ENCODE measurements around the gene PREB. TPM values are rescaled to one million over a fixed set of nuclear protein-coding genes. Genes with fewer than 3 reads are reported as not detected.

The PREB gene
- total and polyA plus RNA-seq, 2 of the 13 experiments (the other 11 are each of a cell fraction or from before 2014, with no cell fraction given), result 112 to 192 TPM

DNA sequence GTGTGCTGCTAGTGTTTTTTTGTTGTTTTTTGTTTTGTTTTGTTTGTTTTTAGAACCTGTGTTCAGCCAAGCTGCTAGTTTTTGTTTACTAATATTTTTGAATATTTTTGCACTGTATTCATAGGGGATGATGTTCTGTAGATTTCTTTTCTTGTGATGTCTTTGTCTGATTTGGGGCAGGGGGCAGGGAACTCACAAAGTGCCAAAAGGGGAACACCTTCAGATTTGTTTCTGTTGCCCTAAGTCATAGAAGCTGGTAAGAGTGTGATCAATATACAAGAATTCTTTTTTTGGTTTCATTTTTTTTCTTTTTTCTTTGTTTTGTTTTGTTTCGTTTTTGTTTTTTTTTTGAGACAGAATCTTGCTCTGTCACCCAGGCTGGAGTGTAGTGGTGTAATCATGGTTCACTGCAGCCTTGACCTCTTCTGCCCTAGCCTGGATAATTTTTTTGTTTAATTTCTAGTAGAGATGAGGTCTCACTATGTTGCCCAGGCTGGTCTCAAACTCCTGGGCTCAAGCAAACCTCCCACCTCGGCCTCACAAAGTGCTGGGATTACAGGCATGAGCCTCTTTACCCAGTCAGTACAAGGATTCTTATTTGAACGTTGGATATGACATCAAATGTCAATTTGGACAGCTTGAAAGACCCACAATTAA is 45.0 kb upstream of the PREB start (continued):
- TF ChIP-seq, protein P1, sequence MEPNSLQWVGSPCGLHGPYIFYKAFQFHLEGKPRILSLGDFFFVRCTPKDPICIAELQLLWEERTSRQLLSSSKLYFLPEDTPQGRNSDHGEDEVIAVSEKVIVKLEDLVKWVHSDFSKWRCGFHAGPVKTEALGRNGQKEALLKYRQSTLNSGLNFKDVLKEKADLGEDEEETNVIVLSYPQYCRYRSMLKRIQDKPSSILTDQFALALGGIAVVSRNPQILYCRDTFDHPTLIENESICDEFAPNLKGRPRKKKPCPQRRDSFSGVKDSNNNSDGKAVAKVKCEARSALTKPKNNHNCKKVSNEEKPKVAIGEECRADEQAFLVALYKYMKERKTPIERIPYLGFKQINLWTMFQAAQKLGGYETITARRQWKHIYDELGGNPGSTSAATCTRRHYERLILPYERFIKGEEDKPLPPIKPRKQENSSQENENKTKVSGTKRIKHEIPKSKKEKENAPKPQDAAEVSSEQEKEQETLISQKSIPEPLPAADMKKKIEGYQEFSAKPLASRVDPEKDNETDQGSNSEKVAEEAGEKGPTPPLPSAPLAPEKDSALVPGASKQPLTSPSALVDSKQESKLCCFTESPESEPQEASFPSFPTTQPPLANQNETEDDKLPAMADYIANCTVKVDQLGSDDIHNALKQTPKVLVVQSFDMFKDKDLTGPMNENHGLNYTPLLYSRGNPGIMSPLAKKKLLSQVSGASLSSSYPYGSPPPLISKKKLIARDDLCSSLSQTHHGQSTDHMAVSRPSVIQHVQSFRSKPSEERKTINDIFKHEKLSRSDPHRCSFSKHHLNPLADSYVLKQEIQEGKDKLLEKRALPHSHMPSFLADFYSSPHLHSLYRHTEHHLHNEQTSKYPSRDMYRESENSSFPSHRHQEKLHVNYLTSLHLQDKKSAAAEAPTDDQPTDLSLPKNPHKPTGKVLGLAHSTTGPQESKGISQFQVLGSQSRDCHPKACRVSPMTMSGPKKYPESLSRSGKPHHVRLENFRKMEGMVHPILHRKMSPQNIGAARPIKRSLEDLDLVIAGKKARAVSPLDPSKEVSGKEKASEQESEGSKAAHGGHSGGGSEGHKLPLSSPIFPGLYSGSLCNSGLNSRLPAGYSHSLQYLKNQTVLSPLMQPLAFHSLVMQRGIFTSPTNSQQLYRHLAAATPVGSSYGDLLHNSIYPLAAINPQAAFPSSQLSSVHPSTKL (CRISPR knock-in tag; IDR thresholded peaks at IDR 0.05), result peak; percentile 58
- no peak for TF ChIP-seq ZNF138 (CRISPR knock-in tag; IDR thresholded peaks at IDR 0.05; ENCODE audit: low read depth)
- TF ChIP-seq ZKSCAN5 (CRISPR knock-in tag; IDR thresholded peaks at IDR 0.05), result no peak
- no peak for TF ChIP-seq ZSCAN30 (CRISPR knock-in tag; IDR thresholded peaks at IDR 0.05)
- TF ChIP-seq SP1 (IDR thresholded peaks at IDR 0.05), result no peak
- TF ChIP-seq SP1 (CRISPR knock-in tag; IDR thresholded peaks at IDR 0.05), result no peak
- TF ChIP-seq, protein P2, sequence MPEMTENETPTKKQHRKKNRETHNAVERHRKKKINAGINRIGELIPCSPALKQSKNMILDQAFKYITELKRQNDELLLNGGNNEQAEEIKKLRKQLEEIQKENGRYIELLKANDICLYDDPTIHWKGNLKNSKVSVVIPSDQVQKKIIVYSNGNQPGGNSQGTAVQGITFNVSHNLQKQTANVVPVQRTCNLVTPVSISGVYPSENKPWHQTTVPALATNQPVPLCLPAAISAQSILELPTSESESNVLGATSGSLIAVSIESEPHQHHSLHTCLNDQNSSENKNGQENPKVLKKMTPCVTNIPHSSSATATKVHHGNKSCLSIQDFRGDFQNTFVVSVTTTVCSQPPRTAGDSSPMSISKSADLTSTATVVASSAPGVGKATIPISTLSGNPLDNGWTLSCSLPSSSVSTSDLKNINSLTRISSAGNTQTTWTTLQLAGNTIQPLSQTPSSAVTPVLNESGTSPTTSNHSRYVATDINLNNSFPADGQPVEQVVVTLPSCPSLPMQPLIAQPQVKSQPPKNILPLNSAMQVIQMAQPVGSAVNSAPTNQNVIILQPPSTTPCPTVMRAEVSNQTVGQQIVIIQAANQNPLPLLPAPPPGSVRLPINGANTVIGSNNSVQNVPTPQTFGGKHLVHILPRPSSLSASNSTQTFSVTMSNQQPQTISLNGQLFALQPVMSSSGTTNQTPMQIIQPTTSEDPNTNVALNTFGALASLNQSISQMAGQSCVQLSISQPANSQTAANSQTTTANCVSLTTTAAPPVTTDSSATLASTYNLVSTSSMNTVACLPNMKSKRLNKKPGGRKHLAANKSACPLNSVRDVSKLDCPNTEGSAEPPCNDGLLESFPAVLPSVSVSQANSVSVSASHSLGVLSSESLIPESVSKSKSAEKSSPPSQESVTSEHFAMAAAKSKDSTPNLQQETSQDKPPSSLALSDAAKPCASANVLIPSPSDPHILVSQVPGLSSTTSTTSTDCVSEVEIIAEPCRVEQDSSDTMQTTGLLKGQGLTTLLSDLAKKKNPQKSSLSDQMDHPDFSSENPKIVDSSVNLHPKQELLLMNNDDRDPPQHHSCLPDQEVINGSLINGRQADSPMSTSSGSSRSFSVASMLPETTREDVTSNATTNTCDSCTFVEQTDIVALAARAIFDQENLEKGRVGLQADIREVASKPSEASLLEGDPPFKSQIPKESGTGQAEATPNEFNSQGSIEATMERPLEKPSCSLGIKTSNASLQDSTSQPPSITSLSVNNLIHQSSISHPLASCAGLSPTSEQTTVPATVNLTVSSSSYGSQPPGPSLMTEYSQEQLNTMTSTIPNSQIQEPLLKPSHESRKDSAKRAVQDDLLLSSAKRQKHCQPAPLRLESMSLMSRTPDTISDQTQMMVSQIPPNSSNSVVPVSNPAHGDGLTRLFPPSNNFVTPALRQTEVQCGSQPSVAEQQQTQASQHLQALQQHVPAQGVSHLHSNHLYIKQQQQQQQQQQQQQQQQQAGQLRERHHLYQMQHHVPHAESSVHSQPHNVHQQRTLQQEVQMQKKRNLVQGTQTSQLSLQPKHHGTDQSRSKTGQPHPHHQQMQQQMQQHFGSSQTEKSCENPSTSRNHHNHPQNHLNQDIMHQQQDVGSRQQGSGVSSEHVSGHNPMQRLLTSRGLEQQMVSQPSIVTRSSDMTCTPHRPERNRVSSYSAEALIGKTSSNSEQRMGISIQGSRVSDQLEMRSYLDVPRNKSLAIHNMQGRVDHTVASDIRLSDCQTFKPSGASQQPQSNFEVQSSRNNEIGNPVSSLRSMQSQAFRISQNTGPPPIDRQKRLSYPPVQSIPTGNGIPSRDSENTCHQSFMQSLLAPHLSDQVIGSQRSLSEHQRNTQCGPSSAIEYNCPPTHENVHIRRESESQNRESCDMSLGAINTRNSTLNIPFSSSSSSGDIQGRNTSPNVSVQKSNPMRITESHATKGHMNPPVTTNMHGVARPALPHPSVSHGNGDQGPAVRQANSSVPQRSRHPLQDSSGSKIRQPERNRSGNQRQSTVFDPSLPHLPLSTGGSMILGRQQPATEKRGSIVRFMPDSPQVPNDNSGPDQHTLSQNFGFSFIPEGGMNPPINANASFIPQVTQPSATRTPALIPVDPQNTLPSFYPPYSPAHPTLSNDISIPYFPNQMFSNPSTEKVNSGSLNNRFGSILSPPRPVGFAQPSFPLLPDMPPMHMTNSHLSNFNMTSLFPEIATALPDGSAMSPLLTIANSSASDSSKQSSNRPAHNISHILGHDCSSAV (CRISPR knock-in tag; IDR thresholded peaks at IDR 0.05; ENCODE audit: borderline replicate concordance), result no peak
- TF ChIP-seq SALL1 (CRISPR knock-in tag; IDR thresholded peaks at IDR 0.05), result peak; percentile 71
- no peak for TF ChIP-seq ZFP82 (CRISPR knock-in tag; IDR thresholded peaks at IDR 0.05; ENCODE audit: borderline replicate concordance)
- TF ChIP-seq, protein P3, sequence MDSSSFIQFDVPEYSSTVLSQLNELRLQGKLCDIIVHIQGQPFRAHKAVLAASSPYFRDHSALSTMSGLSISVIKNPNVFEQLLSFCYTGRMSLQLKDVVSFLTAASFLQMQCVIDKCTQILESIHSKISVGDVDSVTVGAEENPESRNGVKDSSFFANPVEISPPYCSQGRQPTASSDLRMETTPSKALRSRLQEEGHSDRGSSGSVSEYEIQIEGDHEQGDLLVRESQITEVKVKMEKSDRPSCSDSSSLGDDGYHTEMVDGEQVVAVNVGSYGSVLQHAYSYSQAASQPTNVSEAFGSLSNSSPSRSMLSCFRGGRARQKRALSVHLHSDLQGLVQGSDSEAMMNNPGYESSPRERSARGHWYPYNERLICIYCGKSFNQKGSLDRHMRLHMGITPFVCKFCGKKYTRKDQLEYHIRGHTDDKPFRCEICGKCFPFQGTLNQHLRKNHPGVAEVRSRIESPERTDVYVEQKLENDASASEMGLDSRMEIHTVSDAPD (CRISPR knock-in tag; IDR thresholded peaks at IDR 0.05), result no peak
- TF ChIP-seq ZNF567 (CRISPR knock-in tag; IDR thresholded peaks at IDR 0.05; ENCODE audit: borderline replicate concordance), result 0 out of 2 replicates have a peak, but pooled peaks have one; percentile 50
- TF ChIP-seq SPEN (CRISPR knock-in tag; IDR thresholded peaks at IDR 0.05; ENCODE audit: low read depth), result peak; percentile 49; the same call in 1 of the 2 replicates
- no peak for TF ChIP-seq NPAS2 (CRISPR knock-in tag; IDR thresholded peaks at IDR 0.05; ENCODE audit: borderline replicate concordance)
- TF ChIP-seq NR2C2 (CRISPR knock-in tag; IDR thresholded peaks at IDR 0.05; ENCODE audit: borderline replicate concordance), result no peak
- TF ChIP-seq EZH2 (conservative IDR thresholded peaks at IDR 0.05; ENCODE audit: low read depth, low read length), result no peak
- no peak for TF ChIP-seq SMAD3 (CRISPR knock-in tag; IDR thresholded peaks at IDR 0.05)

All from HepG2 (cell line).